Measurements from ENCODE around the gene LASP1NB.

The LASP1NB gene

DNA sequence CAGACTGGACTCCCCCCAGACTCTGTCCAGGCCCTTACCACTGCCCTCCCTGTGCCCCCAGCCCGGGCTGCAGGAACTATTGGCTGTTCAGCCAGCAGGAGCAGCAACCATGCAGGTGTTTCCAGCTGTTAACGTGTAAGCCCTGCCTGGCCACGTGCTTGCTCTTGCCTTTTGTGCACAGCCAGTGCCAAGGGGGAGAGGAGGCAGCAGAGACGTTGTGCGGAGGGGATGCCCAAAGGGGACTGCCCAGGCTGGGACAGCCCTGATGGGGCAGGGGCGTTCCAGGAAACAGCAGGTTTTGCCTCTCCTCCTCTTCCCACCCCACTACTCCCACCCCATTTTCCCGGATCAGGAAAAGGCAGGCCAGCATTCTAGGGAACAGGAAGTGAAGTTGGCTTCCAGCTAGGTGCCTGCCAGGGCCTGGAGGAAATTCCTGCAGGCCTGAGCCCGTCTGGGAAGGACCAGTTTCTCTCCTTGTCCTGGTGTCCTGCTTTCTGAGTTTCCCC, 16.7 kb upstream of the LASP1NB start:
- Histone ChIP-seq H3K4me3 (ENCODE audit: low read depth in 2 of 2, low read length in 2 of 2) (no peak overlapping the region), H3K27me3 (ENCODE audit: control insufficient read depth, insufficient read depth, low read length) (no peaks in the 10 kb centered on the region), H3K36me3 (ENCODE audit: control insufficient read depth, insufficient read depth, low read length) (no peaks in the 10 kb centered on the region; the same call in 1 of the 2 replicates), H3K4me1 (ENCODE audit: control insufficient read depth, insufficient read depth, low read length) (no peaks in the 10 kb centered on the region), H3K9me3 (ENCODE audit: control insufficient read depth, insufficient read depth, low read depth, low read length) (no peaks in the 10 kb centered on the region), H3K27ac (ENCODE audit: low read length) (no peak overlapping the region)
- TF ChIP-seq TCF7L2 (IDR thresholded peaks at IDR 0.05; ENCODE audit: low read depth, low read length) (no peak), POLR2AphosphoS5 (IDR thresholded peaks at IDR 0.05; ENCODE audit: low read depth, low read length) (no peak), SIN3A (IDR thresholded peaks at IDR 0.05; ENCODE audit: borderline replicate concordance, insufficient read depth, low read depth, low read length) (no peak)
- TF ChIP-seq, protein P1, sequence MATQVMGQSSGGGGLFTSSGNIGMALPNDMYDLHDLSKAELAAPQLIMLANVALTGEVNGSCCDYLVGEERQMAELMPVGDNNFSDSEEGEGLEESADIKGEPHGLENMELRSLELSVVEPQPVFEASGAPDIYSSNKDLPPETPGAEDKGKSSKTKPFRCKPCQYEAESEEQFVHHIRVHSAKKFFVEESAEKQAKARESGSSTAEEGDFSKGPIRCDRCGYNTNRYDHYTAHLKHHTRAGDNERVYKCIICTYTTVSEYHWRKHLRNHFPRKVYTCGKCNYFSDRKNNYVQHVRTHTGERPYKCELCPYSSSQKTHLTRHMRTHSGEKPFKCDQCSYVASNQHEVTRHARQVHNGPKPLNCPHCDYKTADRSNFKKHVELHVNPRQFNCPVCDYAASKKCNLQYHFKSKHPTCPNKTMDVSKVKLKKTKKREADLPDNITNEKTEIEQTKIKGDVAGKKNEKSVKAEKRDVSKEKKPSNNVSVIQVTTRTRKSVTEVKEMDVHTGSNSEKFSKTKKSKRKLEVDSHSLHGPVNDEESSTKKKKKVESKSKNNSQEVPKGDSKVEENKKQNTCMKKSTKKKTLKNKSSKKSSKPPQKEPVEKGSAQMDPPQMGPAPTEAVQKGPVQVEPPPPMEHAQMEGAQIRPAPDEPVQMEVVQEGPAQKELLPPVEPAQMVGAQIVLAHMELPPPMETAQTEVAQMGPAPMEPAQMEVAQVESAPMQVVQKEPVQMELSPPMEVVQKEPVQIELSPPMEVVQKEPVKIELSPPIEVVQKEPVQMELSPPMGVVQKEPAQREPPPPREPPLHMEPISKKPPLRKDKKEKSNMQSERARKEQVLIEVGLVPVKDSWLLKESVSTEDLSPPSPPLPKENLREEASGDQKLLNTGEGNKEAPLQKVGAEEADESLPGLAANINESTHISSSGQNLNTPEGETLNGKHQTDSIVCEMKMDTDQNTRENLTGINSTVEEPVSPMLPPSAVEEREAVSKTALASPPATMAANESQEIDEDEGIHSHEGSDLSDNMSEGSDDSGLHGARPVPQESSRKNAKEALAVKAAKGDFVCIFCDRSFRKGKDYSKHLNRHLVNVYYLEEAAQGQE (IDR thresholded peaks at IDR 0.05; ENCODE audit: insufficient read depth in 1 of 2, low read depth in 2 of 2, low read length in 1 of 2): no peak
- TF ChIP-seq, protein P2, sequence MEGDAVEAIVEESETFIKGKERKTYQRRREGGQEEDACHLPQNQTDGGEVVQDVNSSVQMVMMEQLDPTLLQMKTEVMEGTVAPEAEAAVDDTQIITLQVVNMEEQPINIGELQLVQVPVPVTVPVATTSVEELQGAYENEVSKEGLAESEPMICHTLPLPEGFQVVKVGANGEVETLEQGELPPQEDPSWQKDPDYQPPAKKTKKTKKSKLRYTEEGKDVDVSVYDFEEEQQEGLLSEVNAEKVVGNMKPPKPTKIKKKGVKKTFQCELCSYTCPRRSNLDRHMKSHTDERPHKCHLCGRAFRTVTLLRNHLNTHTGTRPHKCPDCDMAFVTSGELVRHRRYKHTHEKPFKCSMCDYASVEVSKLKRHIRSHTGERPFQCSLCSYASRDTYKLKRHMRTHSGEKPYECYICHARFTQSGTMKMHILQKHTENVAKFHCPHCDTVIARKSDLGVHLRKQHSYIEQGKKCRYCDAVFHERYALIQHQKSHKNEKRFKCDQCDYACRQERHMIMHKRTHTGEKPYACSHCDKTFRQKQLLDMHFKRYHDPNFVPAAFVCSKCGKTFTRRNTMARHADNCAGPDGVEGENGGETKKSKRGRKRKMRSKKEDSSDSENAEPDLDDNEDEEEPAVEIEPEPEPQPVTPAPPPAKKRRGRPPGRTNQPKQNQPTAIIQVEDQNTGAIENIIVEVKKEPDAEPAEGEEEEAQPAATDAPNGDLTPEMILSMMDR (IDR thresholded peaks at IDR 0.05): no peak
- DNase-seq (ENCODE audit: low read depth, low spot score) (no peak), ATAC-seq (no peak)
- in situ Hi-C loops (cut with HindIII; ENCODE audit: low pct_unique_long_range_greater_than_20kb, low sequenced_read_pairs): no loop called here
- CTCF ChIA-PET: no interaction called here
- intact Hi-C loops (cut with micrococcal nuclease; ENCODE audit: unreplicated experiment): no loop called here
- no TSS peak for BruUV-seq (replicated peaks)
- POLR2A ChIA-PET: no interaction called here

DNA sequence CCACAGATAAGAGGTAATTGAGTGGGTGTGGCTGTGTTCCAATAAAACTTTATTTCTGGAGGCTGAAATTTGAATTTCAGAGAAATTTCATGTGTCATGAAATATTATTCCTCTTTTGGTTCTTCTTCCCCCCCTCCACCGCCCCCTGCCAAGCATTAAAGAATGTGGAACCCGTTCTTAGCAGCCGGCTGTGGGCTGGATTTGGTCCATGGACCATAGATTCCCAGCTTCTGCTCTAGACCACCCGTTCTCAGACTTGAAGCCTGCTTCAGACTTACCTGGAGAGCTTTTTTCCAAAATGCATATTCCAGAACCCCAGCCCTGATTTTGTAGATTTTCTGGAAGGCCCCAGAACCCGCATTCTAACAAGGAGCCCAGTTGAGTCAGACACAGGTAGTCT, 15.1 kb upstream of the LASP1NB start:
- DNase-seq (ENCODE audit: low read depth, low spot score): no peak
- in situ Hi-C loops (cut with HindIII; ENCODE audit: low pct_unique_long_range_greater_than_20kb, low sequenced_read_pairs): no loop called here
- BruUV-seq (replicated peaks): no TSS peak
- CTCF ChIA-PET: no interaction called here
- no peak overlapping the region for H3K4me3 ChIP-seq (ENCODE audit: low read depth in 2 of 2, low read length in 2 of 2)
- no peaks in the 10 kb centered on the region for H3K36me3 ChIP-seq (ENCODE audit: control insufficient read depth, insufficient read depth, low read length)
- TF ChIP-seq TCF7L2 (IDR thresholded peaks at IDR 0.05; ENCODE audit: low read depth, low read length): no peak
- TF ChIP-seq SIN3A (IDR thresholded peaks at IDR 0.05; ENCODE audit: borderline replicate concordance, insufficient read depth, low read depth, low read length): no peak
- TF ChIP-seq, protein P2 (IDR thresholded peaks at IDR 0.05): no peak
- no peak for TF ChIP-seq POLR2AphosphoS5 (IDR thresholded peaks at IDR 0.05; ENCODE audit: low read depth, low read length)
- TF ChIP-seq, protein P1 (IDR thresholded peaks at IDR 0.05; ENCODE audit: insufficient read depth in 1 of 2, low read depth in 2 of 2, low read length in 1 of 2): no peak
- no peaks in the 10 kb centered on the region for H3K27me3 ChIP-seq (ENCODE audit: control insufficient read depth, insufficient read depth, low read length)
- intact Hi-C loops (cut with micrococcal nuclease; ENCODE audit: unreplicated experiment): no loop called here
- H3K4me1 ChIP-seq (ENCODE audit: control insufficient read depth, insufficient read depth, low read length): no peaks in the 10 kb centered on the region
- H3K27ac ChIP-seq (ENCODE audit: low read length): no peak overlapping the region
- no peak for ATAC-seq
- no peaks in the 10 kb centered on the region for H3K9me3 ChIP-seq (ENCODE audit: control insufficient read depth, insufficient read depth, low read depth, low read length)
- POLR2A ChIA-PET: no interaction called here

All from Panc1 (cell line).